Measurements from ENCODE around the gene LGMN. TPM values are rescaled to one million over a fixed set of nuclear protein-coding genes. Genes with fewer than 3 reads are reported as not detected.
"Not testable (repeated sequence)": the region's sequence is repeated elsewhere in the genome, so short reads cannot be mapped to it uniquely, and the experiment has no call there.

Gene LGMN
- total RNA-seq, 1 experiment from 2014 or later: 38.5 TPM

- no peak for DNase-seq (ENCODE audit: low spot score)
Measured at GRCh38 chr14:92760524-92760805, 12.0 kb upstream of the LGMN start.

- no peak for DNase-seq (ENCODE audit: low spot score)
Measured at GRCh38 chr14:92759679-92760523, 11.5 kb upstream of the LGMN start.

GRCh38 chr14:92759300-92759678, 10.9 kb upstream of the LGMN start:
- peak; percentile 69 for DNase-seq (ENCODE audit: low spot score)

GRCh38 chr14:92756446-92756845, 8.0 kb upstream of the LGMN start:
- DNase-seq (ENCODE audit: low spot score): no peak

GRCh38 chr14:92755495-92755894, 7.1 kb upstream of the LGMN start:
- no peak for DNase-seq (ENCODE audit: low spot score)

GRCh38 chr14:92754966-92755365, 6.5 kb upstream of the LGMN start:
- DNase-seq (ENCODE audit: low spot score): no peak

- no peak for DNase-seq (ENCODE audit: low spot score)
Measured at GRCh38 chr14:92753250-92753649, 4.8 kb upstream of the LGMN start.

- no peak for DNase-seq (ENCODE audit: low spot score)
Measured at GRCh38 chr14:92751819-92752218, 3.4 kb upstream of the LGMN start.

- DNase-seq (ENCODE audit: low spot score): no peak
Measured at GRCh38 chr14:92750994-92751400, 2.6 kb upstream of the LGMN start.

- DNase-seq (ENCODE audit: low spot score): not testable (repeated sequence)
Measured at GRCh38 chr14:92750222-92750728, 1.8 kb upstream of the LGMN start.

GRCh38 chr14:92747701-92748258, 647 bp downstream of the LGMN start:
- DNase-seq (ENCODE audit: low spot score): no peak

GRCh38 chr14:92744198-92744597, 4.2 kb downstream of the LGMN start:
- no peak for DNase-seq (ENCODE audit: low spot score)

GRCh38 chr14:92740440-92740839, 8.0 kb downstream of the LGMN start:
- DNase-seq (ENCODE audit: low spot score): no peak

- no peak for DNase-seq (ENCODE audit: low spot score)
Measured at GRCh38 chr14:92737619-92738188, 10.7 kb downstream of the LGMN start.

GRCh38 chr14:92737206-92737605, 11.2 kb downstream of the LGMN start:
- DNase-seq (ENCODE audit: low spot score): no peak

GRCh38 chr14:92735344-92735743, 13.1 kb downstream of the LGMN start:
- DNase-seq (ENCODE audit: low spot score): no peak

GRCh38 chr14:92734618-92735017, 13.8 kb downstream of the LGMN start:
- DNase-seq (ENCODE audit: low spot score): no peak

GRCh38 chr14:92733007-92733406, 15.4 kb downstream of the LGMN start:
- DNase-seq (ENCODE audit: low spot score): no peak

GRCh38 chr14:92731622-92732115, 16.8 kb downstream of the LGMN start:
- DNase-seq (ENCODE audit: low spot score): no peak

- peak; percentile 89 for DNase-seq (ENCODE audit: low spot score)
Measured at GRCh38 chr14:92729634-92730358, 18.6 kb downstream of the LGMN start.

- DNase-seq (ENCODE audit: low spot score): peak; percentile 82
Measured at GRCh38 chr14:92728759-92729364, 19.6 kb downstream of the LGMN start.

GRCh38 chr14:92726933-92727262, 21.5 kb downstream of the LGMN start:
- no peak for DNase-seq (ENCODE audit: low spot score)

Data from H4 (cell line).